ENCODE data around the gene ABL1. TPM values are rescaled to one million over a fixed set of nuclear protein-coding genes. Genes with fewer than 3 reads are reported as not detected.

Gene ABL1
- total RNA-seq, 1 donor from 2014 or later = 113 TPM

DNA sequence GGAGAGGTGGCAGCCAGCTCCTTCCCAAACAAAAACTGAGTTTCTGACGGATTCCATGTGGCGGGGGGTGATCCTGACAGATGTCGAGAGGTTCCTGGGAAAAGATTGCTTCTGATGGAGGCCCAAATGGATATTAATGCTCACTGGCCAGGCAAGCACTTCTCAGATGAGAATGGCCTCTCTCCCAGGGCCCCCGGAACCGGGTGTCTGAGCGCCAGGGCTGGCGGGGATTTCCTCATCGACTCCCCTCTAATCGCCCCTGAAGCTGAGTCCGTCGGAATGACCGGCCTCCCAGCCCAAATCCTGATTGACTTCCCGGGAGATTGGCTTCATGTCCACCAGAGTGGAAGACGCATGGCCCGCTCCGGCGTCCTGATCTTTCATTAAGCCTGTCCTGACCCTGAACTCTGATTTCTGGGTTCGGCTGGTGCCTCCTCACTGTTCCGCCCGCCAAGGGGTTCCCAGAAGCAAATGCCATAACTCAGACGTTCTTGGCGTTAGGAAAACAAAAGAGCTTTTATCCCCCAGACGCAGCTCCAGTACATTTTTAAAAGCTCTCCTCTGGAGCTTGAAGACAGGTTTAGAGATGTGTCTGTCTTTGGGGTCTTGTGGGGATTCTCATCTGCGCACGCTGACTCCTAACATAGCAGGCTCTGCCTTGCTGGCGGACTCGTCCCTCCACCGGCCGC lies 86.4 kb downstream of the ABL1 start:
- Histone ChIP-seq H4K20me1 (ENCODE audit: insufficient read depth, low read length) (no peaks in the 10 kb centered on the region), H3K27ac (ENCODE audit: low read depth, low read length) (no peak overlapping the region), H3K4me2 (ENCODE audit: low read length) (no peak overlapping the region), H3K79me2 (ENCODE audit: insufficient read depth, low read length) (no peaks in the 10 kb centered on the region), H3K9me3 (ENCODE audit: insufficient read depth, low read depth, low read length) (no peaks in the 10 kb centered on the region), H3K27me3 (ENCODE audit: insufficient read depth, low read length) (peaks cover 18% of the 10 kb centered on the region), H3K4me3 (ENCODE audit: insufficient read depth, low read depth, low read length) (no peak overlapping the region), H3K36me3 (ENCODE audit: insufficient read depth, low read length) (no peaks in the 10 kb centered on the region), H2AFZ (ENCODE audit: low read depth, low read length) (no peak overlapping the region), H3K4me1 (ENCODE audit: insufficient read depth, low read length) (no peaks in the 10 kb centered on the region), H3K9ac (ENCODE audit: low read length) (no peak overlapping the region)
- TF ChIP-seq EZH2 (IDR thresholded peaks at IDR 0.05; ENCODE audit: insufficient read depth, low read length) = no peak
- TF ChIP-seq, protein P1, sequence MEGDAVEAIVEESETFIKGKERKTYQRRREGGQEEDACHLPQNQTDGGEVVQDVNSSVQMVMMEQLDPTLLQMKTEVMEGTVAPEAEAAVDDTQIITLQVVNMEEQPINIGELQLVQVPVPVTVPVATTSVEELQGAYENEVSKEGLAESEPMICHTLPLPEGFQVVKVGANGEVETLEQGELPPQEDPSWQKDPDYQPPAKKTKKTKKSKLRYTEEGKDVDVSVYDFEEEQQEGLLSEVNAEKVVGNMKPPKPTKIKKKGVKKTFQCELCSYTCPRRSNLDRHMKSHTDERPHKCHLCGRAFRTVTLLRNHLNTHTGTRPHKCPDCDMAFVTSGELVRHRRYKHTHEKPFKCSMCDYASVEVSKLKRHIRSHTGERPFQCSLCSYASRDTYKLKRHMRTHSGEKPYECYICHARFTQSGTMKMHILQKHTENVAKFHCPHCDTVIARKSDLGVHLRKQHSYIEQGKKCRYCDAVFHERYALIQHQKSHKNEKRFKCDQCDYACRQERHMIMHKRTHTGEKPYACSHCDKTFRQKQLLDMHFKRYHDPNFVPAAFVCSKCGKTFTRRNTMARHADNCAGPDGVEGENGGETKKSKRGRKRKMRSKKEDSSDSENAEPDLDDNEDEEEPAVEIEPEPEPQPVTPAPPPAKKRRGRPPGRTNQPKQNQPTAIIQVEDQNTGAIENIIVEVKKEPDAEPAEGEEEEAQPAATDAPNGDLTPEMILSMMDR (IDR thresholded peaks at IDR 0.05; ENCODE audit: insufficient read depth, low read depth, low read length) = no peak
- FAIRE-seq (no peak), DNase-seq (ENCODE audit: low read depth) (no peak)
- Mint-ChIP-seq H3K4me3 (ENCODE audit: unreplicated experiment) (no peak overlapping the region), H3K36me3 (ENCODE audit: low read depth, unreplicated experiment) (no peaks in the 10 kb centered on the region), H3K27ac (ENCODE audit: unreplicated experiment) (no peak overlapping the region), H3K9me3 (ENCODE audit: unreplicated experiment) (no peaks in the 10 kb centered on the region), H3K27me3 (ENCODE audit: low read depth, unreplicated experiment) (peaks cover 53% of the 10 kb centered on the region), H3K4me1 (ENCODE audit: low read depth, unreplicated experiment) (no peaks in the 10 kb centered on the region)

DNA sequence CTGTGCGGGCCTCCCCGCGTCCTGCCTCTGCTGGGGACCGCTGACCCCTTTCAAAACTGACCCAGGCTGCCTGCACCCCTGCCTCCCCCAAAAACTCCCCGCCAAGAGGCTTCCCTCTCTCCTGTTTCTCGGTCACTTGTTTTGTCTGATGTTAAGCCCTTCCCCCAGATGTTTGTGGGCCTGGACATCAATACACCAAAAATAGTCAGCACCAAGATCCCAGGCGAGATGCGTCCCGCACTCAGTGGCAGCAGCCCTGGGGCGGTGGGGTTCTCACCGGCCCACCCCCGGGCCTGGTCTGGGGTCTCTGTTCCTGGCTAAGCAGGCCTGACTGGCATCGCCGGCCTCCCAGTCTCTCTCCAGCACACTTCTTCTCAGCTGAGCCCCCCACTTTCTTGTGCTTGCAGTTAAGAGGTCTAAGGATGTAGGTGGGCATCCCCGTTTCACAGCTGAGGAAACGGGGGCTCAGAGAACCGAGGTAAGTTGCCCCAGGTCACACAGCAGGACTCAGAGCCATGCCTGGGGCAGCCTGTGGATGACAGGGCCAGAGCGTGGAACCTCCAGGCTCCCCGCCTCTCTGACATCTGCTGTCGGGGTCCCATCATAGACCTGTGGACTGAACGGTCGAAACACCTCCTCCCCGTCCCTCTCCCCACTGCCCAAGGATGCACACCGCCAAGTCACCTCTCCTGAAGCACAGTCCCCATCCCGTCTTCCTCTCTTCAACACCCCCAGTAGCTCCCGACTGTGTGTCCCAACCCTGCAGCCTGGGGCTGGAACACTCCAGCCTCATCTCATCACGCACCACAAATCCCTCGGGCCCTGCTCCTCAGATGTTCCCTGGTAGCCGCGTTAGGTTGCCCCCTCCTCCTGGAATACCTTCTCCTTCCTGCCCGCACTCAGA lies 87.2 kb downstream of the ABL1 start:
- no peak overlapping the region for H3K9ac ChIP-seq (ENCODE audit: low read length)
- no peaks in the 10 kb centered on the region for H3K4me1 Mint-ChIP-seq (ENCODE audit: low read depth, unreplicated experiment)
- H3K27ac Mint-ChIP-seq (ENCODE audit: unreplicated experiment) = no peak overlapping the region
- no peak for DNase-seq (ENCODE audit: low read depth)
- no peak for FAIRE-seq
- no peak overlapping the region for H3K4me3 ChIP-seq (ENCODE audit: insufficient read depth, low read depth, low read length)
- H3K4me3 Mint-ChIP-seq (ENCODE audit: unreplicated experiment) = no peak overlapping the region
- peaks cover under 1% of the 10 kb centered on the region for H3K4me1 ChIP-seq (ENCODE audit: insufficient read depth, low read length)
- no peak overlapping the region for H3K27ac ChIP-seq (ENCODE audit: low read depth, low read length)
- H3K27me3 ChIP-seq (ENCODE audit: insufficient read depth, low read length) = peaks cover 18% of the 10 kb centered on the region
- no peaks in the 10 kb centered on the region for H4K20me1 ChIP-seq (ENCODE audit: insufficient read depth, low read length)
- no peaks in the 10 kb centered on the region for H3K36me3 ChIP-seq (ENCODE audit: insufficient read depth, low read length)
- no peak overlapping the region for H2AFZ ChIP-seq (ENCODE audit: low read depth, low read length)
- H3K79me2 ChIP-seq (ENCODE audit: insufficient read depth, low read length) = no peaks in the 10 kb centered on the region
- TF ChIP-seq, protein P1 (IDR thresholded peaks at IDR 0.05; ENCODE audit: insufficient read depth, low read depth, low read length) = no peak
- no peak for TF ChIP-seq EZH2 (IDR thresholded peaks at IDR 0.05; ENCODE audit: insufficient read depth, low read length)
- H3K36me3 Mint-ChIP-seq (ENCODE audit: low read depth, unreplicated experiment) = no peaks in the 10 kb centered on the region
- H3K4me2 ChIP-seq (ENCODE audit: low read length) = no peak overlapping the region
- H3K27me3 Mint-ChIP-seq (ENCODE audit: low read depth, unreplicated experiment) = peaks cover 48% of the 10 kb centered on the region
- H3K9me3 ChIP-seq (ENCODE audit: insufficient read depth, low read depth, low read length) = no peaks in the 10 kb centered on the region
- no peaks in the 10 kb centered on the region for H3K9me3 Mint-ChIP-seq (ENCODE audit: unreplicated experiment)

Data from astrocyte (in vitro differentiated cells and primary cell).